ENCODE results near the gene CD52. TPM values are rescaled to one million over a fixed set of nuclear protein-coding genes. Genes with fewer than 3 reads are reported as not detected.

CD52 gene
- total and polyA plus RNA-seq, 2 of the 13 experiments (the other 11 are each of a cell fraction or from before 2014, with no cell fraction given), result 0.32 TPM; not detected in 1

- TF ChIP-seq LCORL (IDR thresholded peaks at IDR 0.05), result no peak
- no peak for TF ChIP-seq LCORL (CRISPR knock-in tag; IDR thresholded peaks at IDR 0.05)
- peak; percentile 61; the same call in 1 of the 2 replicates for TF ChIP-seq SALL1 (CRISPR knock-in tag; IDR thresholded peaks at IDR 0.05)
- no peak for TF ChIP-seq ZUFSP (CRISPR knock-in tag; IDR thresholded peaks at IDR 0.05; ENCODE audit: borderline replicate concordance)
- no peak for TF ChIP-seq ZZZ3 (CRISPR knock-in tag; IDR thresholded peaks at IDR 0.05; ENCODE audit: borderline replicate concordance)
- TF ChIP-seq ZNF776 (CRISPR knock-in tag; IDR thresholded peaks at IDR 0.05), result no peak
- no peak for TF ChIP-seq ZNF543 (CRISPR knock-in tag; IDR thresholded peaks at IDR 0.05)
- TF ChIP-seq SKI (IDR thresholded peaks at IDR 0.05; ENCODE audit: partially characterized antibody), result no peak
- no peak for TF ChIP-seq ZNF713 (CRISPR knock-in tag; IDR thresholded peaks at IDR 0.05)
- no peak for TF ChIP-seq TAF15 (IDR thresholded peaks at IDR 0.05; ENCODE audit: low read depth, low read length, poor library complexity, severe bottlenecking)
- no peak for TF ChIP-seq ZNF318 (CRISPR knock-in tag; IDR thresholded peaks at IDR 0.05)
- no peak for TF ChIP-seq MED13 (CRISPR knock-in tag; IDR thresholded peaks at IDR 0.05)
- TF ChIP-seq RFXAP (CRISPR knock-in tag; IDR thresholded peaks at IDR 0.05; ENCODE audit: borderline replicate concordance), result no peak
- TF ChIP-seq ZSCAN31 (CRISPR knock-in tag; IDR thresholded peaks at IDR 0.05; ENCODE audit: low read depth), result 0 out of 2 replicates have a peak, but pooled peaks have one; percentile 31
- no peak for TF ChIP-seq ZNF343 (CRISPR knock-in tag; IDR thresholded peaks at IDR 0.05)
- TF ChIP-seq TRIM22 (IDR thresholded peaks at IDR 0.05), result no peak
- no peak for TF ChIP-seq HOXA5 (CRISPR knock-in tag; IDR thresholded peaks at IDR 0.05)
- 0 out of 2 replicates have a peak, but pooled peaks have one; percentile 33 for TF ChIP-seq THAP11 (CRISPR knock-in tag; IDR thresholded peaks at IDR 0.05)
- TF ChIP-seq FOSL2 (CRISPR knock-in tag; IDR thresholded peaks at IDR 0.05), result 0 out of 2 replicates have a peak, but pooled peaks have one; percentile 13
Measured at GRCh38 chr1:26321315-26322041, 3.7 kb downstream of the CD52 start (continued).

Measured in HepG2 (cell line).